ENCODE data around the gene MOSPD2.

- no peak for TF ChIP-seq CTCF (IDR thresholded peaks at IDR 0.05)
- no peak for TF ChIP-seq POLR2A (IDR thresholded peaks at IDR 0.05)
Observed at GRCh38 chrX:14939644-14940043, 66.4 kb downstream of the MOSPD2 start.

Data from tibial nerve (tissue), 3 donors.